SK-N-SH treated with all-trans-retinoic acid at 6 μM for 48 hours (cell line): ENCODE results near the gene TMEM232.

Experiments used
- OSR1 ChIP-seq: fragments of 250-450 bp; sonication (Bioruptor Pico); IDR thresholded peaks from 2 replicates; pipeline ENCODE4 v1.8.0; 2022; ENCODE audit warnings: moderate library complexity, mild to moderate bottlenecking, inconsistent platforms
- ZC3H10 ChIP-seq: fragments of 250-450 bp; sonication (Bioruptor Pico); IDR thresholded peaks from 2 replicates; pipeline ENCODE4 v1.5.1; 2021; ENCODE audit warnings: mild to moderate bottlenecking, moderate library complexity
- ZNF565 ChIP-seq: fragments of 450-650 bp; formaldehyde crosslinking; conservative IDR thresholded peaks from 2 replicates; pipeline ENCODE4 v1.5.0; 2020; ENCODE audit warnings: low read depth, mild to moderate bottlenecking, moderate library complexity

GRCh38 chr5:110716247-110717245 is 9.9 kb downstream of the TMEM232 start:
- TF ChIP-seq ZNF565 = no peak
- no peak for TF ChIP-seq ZC3H10 (CRISPR knock-in tag)
- no peak for TF ChIP-seq OSR1 (CRISPR knock-in tag)
